GM23338 (cell line): Measurements from ENCODE around the gene SMURF2. TPM values are rescaled to one million over a fixed set of nuclear protein-coding genes. Genes with fewer than 3 reads are reported as not detected.

Experiments used
- ATAC-seq: fragments of 200-7000 bp; cut with Tn5 transposase; 3 replicates; pipeline ENCODE4 v1.9.1; 2020
- DNase-seq: peaks from one replicate; pipeline ENCODE4 v3.0.0-alpha.2; 2015; ENCODE audit warnings: low spot score
- H2AFZ ChIP-seq: fragments of 200-600 bp; sonication (generic); 2 replicates; pipeline ENCODE4 v1.8.0; 2016; ENCODE audit warnings: antibody characterized with exemption, mild to moderate bottlenecking, moderate library complexity
- H3F3A ChIP-seq: fragments of 200-600 bp; sonication (generic); replicated peaks from 2 replicates; pipeline ENCODE4 v1.8.0; 2017; ENCODE audit warnings: antibody characterized with exemption, mixed run types, low read depth
- H3K27ac ChIP-seq: fragments of 200-600 bp; sonication (generic); 2 replicates; pipeline ENCODE4 v1.6.1; 2016; ENCODE audit warnings: low read depth
- H3K27me3 ChIP-seq: fragments of 200-600 bp; sonication (generic); 2 replicates; pipeline ENCODE4 v1.8.0; 2016; ENCODE audit warnings: mild to moderate bottlenecking, mixed run types, moderate library complexity; ENCODE audit not compliant: insufficient read depth
- H3K36me3 ChIP-seq: fragments of 200-600 bp; sonication (generic); 2 replicates; pipeline ENCODE4 v1.8.0; 2016; ENCODE audit warnings: mild to moderate bottlenecking; ENCODE audit not compliant: insufficient read depth
- H3K4me1 ChIP-seq: fragments of 200-600 bp; sonication (generic); 2 replicates; pipeline ENCODE4 v1.8.0; 2016; ENCODE audit warnings: mild to moderate bottlenecking, moderate library complexity; ENCODE audit not compliant: insufficient read depth
- H3K4me2 ChIP-seq: fragments of 200-600 bp; sonication (generic); 2 replicates; pipeline ENCODE4 v1.7.1; 2017; ENCODE audit warnings: mixed run types
- H3K4me3 ChIP-seq: fragments of 200-600 bp; sonication (generic); 2 replicates; pipeline ENCODE4 v1.6.1; 2016; ENCODE audit warnings: mixed run types
- H3K79me2 ChIP-seq: fragments of 200-600 bp; sonication (generic); replicated peaks from 2 replicates; pipeline ENCODE4 v1.8.0; 2017; ENCODE audit warnings: mild to moderate bottlenecking; ENCODE audit not compliant: insufficient read depth
- H3K9me2 ChIP-seq: fragments of 200-600 bp; sonication (generic); 2 replicates; pipeline ENCODE4 v1.8.0; 2017; ENCODE audit not compliant: insufficient read depth
- H4K20me1 ChIP-seq: fragments of 200-600 bp; sonication (generic); replicated peaks from 2 replicates; pipeline ENCODE4 v1.8.0; 2017; ENCODE audit warnings: mild to moderate bottlenecking; ENCODE audit not compliant: insufficient read depth
- H3K27ac Mint-ChIP-seq: 2 replicates; pipeline ENCODE4 v1.8.0; 2020; ENCODE audit warnings: inconsistent platforms, mild to moderate bottlenecking, moderate library complexity, mixed read lengths
- H3K27me3 Mint-ChIP-seq: 3 replicates; pipeline ENCODE4 v1.8.0; 2022; ENCODE audit warnings: low read depth, mild to moderate bottlenecking, moderate library complexity, mixed read lengths, inconsistent platforms; ENCODE audit not compliant: insufficient read depth, poor library complexity
- H3K36me3 Mint-ChIP-seq: 3 replicates; pipeline ENCODE4 v1.8.0; 2021; ENCODE audit warnings: low read depth, mild to moderate bottlenecking, inconsistent platforms, moderate library complexity, mixed read lengths
- H3K4me1 Mint-ChIP-seq: 3 replicates; pipeline ENCODE4 v1.8.0; 2020; ENCODE audit warnings: mild to moderate bottlenecking, inconsistent platforms, mixed read lengths
- H3K4me3 Mint-ChIP-seq: 3 replicates; pipeline ENCODE4 v1.8.0; 2021; ENCODE audit warnings: moderate library complexity, mild to moderate bottlenecking, inconsistent platforms, mixed read lengths
- H3K9me3 Mint-ChIP-seq: 3 replicates; pipeline ENCODE4 v1.8.0; 2020; ENCODE audit warnings: moderate library complexity, mild to moderate bottlenecking, inconsistent platforms, mixed read lengths
- REST ChIP-seq: IDR thresholded peaks from one replicate; pipeline ENCODE4 v1.6.1; 2018; ENCODE audit warnings: antibody characterized with exemption; ENCODE audit not compliant: unreplicated experiment
- ZNF331 ChIP-seq: fragments of 250-450 bp; sonication (Bioruptor Pico); IDR thresholded peaks from 2 replicates; pipeline ENCODE4 v1.5.0; 2020; ENCODE audit warnings: low read depth, mild to moderate bottlenecking, moderate library complexity
- polyA plus RNA-seq: library from polyadenylated mRNA; unstranded; fragments of >200 nt; fragmentation: Nextera tagmentation; extraction: Ambion mirVana; gene quantifications from 2 replicates; pipeline ENCODE4 v1.2.1, GENCODE V29; 2016
- total RNA-seq: library from RNA; depleted of rRNA; stranded (reverse); fragments of >200 nt; shearing (Covaris generic); gene quantifications from 2 replicates; pipeline ENCODE4 v1.2.3, GENCODE V29; 2014
- TF ChIP-seq, protein P1 (sequence below): fragments of 250-450 bp; sonication (Bioruptor Pico); IDR thresholded peaks from 2 replicates; pipeline ENCODE4 v1.5.0; 2020; ENCODE audit warnings: mild to moderate bottlenecking, moderate library complexity
- TF ChIP-seq, protein P2 (sequence below), 2 experiments: fragments of 200-600 bp in 1 of 2; sonication (generic) in 1 of 2; conservative IDR thresholded peaks; 2 replicates each; pipeline versions ENCODE4 v1.5.1 to v1.6.1; 2016 to 2017; ENCODE audit warnings: antibody characterized with exemption in 2 of 2, low read depth in 2 of 2, mild to moderate bottlenecking in 2 of 2, moderate library complexity in 1 of 2

Gene SMURF2
- total and polyA plus RNA-seq, 2 experiments from 2014 or later: 12.1 to 29.6 TPM

GRCh38 chr17:64618848-64619247, 43.3 kb downstream of the SMURF2 start:
- Histone ChIP-seq H3K4me3 (no peak overlapping the region), H3K27me3 (no peaks in the 10 kb centered on the region), H2AFZ (no peak overlapping the region), H3K79me2 (peaks cover 51% of the 10 kb centered on the region), H3F3A (no peaks in the 10 kb centered on the region), H3K4me1 (0 out of 2 replicates have a peak, but pooled peaks cover 4% of the 10 kb centered on the region), H3K27ac (no peak overlapping the region), H3K9me2 (no peaks in the 10 kb centered on the region), H3K4me2 (no peak overlapping the region), H3K36me3 (no peaks in the 10 kb centered on the region), H4K20me1 (peaks cover 11% of the 10 kb centered on the region)
- Mint-ChIP-seq H3K27ac (no peak overlapping the region), H3K27me3 (no peaks in the 10 kb centered on the region), H3K9me3 (no peaks in the 10 kb centered on the region), H3K4me3 (no peak overlapping the region), H3K36me3 (no peaks in the 10 kb centered on the region), H3K4me1 (peaks cover 3% of the 10 kb centered on the region)
- ATAC-seq (no peak), DNase-seq (no peak)
- TF ChIP-seq REST: no peak
- TF ChIP-seq, protein P1, sequence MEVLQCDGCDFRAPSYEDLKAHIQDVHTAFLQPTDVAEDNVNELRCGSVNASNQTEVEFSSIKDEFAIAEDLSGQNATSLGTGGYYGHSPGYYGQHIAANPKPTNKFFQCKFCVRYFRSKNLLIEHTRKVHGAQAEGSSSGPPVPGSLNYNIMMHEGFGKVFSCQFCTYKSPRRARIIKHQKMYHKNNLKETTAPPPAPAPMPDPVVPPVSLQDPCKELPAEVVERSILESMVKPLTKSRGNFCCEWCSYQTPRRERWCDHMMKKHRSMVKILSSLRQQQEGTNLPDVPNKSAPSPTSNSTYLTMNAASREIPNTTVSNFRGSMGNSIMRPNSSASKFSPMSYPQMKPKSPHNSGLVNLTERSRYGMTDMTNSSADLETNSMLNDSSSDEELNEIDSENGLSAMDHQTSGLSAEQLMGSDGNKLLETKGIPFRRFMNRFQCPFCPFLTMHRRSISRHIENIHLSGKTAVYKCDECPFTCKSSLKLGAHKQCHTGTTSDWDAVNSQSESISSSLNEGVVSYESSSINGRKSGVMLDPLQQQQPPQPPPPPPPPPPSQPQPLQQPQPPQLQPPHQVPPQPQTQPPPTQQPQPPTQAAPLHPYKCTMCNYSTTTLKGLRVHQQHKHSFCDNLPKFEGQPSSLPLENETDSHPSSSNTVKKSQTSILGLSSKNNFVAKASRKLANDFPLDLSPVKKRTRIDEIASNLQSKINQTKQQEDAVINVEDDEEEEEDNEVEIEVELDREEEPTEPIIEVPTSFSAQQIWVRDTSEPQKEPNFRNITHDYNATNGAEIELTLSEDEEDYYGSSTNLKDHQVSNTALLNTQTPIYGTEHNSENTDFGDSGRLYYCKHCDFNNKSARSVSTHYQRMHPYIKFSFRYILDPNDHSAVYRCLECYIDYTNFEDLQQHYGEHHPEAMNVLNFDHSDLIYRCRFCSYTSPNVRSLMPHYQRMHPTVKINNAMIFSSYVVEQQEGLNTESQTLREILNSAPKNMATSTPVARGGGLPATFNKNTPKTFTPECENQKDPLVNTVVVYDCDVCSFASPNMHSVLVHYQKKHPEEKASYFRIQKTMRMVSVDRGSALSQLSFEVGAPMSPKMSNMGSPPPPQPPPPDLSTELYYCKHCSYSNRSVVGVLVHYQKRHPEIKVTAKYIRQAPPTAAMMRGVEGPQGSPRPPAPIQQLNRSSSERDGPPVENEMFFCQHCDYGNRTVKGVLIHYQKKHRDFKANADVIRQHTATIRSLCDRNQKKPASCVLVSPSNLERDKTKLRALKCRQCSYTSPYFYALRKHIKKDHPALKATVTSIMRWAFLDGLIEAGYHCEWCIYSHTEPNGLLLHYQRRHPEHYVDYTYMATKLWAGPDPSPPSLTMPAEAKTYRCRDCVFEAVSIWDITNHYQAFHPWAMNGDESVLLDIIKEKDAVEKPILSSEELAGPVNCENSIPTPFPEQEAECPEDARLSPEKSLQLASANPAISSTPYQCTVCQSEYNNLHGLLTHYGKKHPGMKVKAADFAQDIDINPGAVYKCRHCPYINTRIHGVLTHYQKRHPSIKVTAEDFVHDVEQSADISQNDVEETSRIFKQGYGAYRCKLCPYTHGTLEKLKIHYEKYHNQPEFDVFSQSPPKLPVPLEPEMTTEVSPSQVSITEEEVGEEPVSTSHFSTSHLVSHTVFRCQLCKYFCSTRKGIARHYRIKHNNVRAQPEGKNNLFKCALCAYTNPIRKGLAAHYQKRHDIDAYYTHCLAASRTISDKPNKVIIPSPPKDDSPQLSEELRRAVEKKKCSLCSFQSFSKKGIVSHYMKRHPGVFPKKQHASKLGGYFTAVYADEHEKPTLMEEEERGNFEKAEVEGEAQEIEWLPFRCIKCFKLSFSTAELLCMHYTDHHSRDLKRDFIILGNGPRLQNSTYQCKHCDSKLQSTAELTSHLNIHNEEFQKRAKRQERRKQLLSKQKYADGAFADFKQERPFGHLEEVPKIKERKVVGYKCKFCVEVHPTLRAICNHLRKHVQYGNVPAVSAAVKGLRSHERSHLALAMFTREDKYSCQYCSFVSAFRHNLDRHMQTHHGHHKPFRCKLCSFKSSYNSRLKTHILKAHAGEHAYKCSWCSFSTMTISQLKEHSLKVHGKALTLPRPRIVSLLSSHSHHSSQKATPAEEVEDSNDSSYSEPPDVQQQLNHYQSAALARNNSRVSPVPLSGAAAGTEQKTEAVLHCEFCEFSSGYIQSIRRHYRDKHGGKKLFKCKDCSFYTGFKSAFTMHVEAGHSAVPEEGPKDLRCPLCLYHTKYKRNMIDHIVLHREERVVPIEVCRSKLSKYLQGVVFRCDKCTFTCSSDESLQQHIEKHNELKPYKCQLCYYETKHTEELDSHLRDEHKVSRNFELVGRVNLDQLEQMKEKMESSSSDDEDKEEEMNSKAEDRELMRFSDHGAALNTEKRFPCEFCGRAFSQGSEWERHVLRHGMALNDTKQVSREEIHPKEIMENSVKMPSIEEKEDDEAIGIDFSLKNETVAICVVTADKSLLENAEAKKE (CRISPR knock-in tag): no peak
- no peak for TF ChIP-seq ZNF331 (CRISPR knock-in tag)
- TF ChIP-seq, protein P2, sequence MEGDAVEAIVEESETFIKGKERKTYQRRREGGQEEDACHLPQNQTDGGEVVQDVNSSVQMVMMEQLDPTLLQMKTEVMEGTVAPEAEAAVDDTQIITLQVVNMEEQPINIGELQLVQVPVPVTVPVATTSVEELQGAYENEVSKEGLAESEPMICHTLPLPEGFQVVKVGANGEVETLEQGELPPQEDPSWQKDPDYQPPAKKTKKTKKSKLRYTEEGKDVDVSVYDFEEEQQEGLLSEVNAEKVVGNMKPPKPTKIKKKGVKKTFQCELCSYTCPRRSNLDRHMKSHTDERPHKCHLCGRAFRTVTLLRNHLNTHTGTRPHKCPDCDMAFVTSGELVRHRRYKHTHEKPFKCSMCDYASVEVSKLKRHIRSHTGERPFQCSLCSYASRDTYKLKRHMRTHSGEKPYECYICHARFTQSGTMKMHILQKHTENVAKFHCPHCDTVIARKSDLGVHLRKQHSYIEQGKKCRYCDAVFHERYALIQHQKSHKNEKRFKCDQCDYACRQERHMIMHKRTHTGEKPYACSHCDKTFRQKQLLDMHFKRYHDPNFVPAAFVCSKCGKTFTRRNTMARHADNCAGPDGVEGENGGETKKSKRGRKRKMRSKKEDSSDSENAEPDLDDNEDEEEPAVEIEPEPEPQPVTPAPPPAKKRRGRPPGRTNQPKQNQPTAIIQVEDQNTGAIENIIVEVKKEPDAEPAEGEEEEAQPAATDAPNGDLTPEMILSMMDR (conservative IDR thresholded peaks at IDR 0.05; ENCODE audit: low read depth in 2 of 2): no peak
